GM18508 (cell line): ENCODE results near the gene GMDS.
"Not testable (repeated sequence)": the region's sequence is repeated elsewhere in the genome, so short reads cannot be mapped to it uniquely, and the experiment has no call there.

Experiments
- ATAC-seq: cut with Tn5 transposase; IDR thresholded peaks from one replicate; pipeline ENCODE4 v1.9.1; 2021; ENCODE audit warnings: moderate number of reproducible peaks; ENCODE audit not compliant: insufficient read depth, unreplicated experiment

GMDS gene

DNA sequence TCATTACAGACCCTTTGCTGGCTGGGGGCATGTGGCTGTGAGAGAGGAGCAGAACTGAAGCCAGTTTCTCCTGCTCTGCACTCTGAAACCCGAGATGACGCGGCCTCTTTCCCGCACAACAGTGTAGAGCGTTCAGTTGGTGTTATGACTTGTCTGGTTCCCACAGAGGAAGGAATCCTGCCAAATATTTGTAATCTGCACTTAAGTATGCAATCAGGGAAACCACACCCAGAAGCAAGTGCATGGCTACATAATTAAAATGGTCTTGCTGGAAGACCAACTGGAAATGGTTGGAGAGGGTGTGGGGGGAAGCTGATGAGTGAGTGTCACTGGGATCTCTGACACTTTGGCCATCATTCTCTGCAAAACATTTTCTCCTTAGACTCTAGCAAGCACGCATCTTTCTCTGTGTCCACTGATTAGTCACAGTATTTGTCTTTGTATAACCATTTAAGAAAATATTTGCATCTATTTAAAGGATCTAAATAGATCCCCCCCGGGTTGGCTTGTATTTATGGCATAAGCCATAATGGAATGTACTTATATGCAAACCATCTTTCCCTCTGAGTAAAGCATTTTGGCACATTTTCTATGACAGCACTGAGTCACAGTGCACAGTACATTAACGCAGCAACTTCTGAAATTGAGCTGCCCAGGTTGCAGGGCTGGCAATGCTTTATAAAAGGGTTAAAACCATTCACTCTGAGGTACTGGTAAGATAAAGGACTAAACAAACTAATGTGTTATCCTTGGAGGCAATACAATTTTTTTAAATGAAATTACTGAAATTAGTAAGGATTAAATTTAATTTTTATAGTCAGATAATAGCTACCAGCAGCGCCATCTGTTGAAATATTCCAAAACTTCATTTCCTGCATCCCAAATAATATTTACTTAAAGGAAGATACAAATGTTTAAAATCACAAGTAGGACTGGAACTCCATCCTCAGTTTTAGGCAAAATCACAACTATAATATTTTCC is 559.0 kb downstream of the GMDS start:
- ATAC-seq = no peak

DNA sequence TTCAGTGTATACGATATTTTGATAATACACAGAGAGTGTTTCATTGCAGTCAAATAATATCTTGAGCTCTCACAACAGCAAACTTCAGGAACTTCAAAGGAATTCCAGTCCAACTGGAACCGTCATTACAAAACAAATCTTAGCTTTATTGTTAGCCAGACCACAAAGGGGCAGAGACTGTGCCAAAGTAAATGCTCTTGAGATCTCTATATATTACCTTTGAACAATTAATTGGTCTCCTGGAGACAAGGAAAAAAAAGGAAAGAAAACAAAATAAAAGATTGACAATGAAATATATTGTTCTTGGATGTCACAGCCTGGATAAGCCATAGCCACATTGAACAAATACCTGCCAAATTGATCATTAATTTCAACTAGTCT is 565.7 kb downstream of the GMDS start:
- ATAC-seq = no peak

DNA sequence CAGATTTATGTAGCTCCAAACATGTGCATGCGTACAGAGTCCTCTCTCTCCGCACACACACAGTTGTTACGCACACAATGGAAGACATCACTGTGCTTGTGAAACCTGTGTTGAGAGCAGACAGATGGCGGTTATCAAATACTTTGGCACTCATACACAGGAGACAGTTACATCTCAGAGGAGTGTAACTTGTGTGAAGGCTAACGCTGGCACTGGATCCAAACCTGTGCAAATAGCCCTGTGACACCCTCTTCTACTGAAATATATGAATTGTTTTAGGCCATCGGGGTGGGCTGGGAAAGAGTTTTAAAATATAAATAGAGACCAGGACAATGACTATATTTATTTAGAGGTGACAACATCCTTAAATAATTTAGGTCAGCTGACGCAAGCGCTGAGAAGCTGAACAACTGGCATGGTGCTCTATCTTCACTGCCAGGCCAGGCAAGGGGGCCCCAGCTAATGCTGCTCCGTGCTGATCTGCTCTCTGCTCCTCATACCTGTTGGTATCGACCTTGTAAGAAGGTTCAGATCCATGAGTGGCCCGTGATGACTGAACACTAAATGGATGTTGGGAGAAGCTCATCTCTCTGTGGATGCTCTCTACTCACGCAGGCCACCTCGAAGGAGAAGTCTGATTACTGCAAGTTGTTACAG is 566.2 kb downstream of the GMDS start:
- no peak for ATAC-seq

DNA sequence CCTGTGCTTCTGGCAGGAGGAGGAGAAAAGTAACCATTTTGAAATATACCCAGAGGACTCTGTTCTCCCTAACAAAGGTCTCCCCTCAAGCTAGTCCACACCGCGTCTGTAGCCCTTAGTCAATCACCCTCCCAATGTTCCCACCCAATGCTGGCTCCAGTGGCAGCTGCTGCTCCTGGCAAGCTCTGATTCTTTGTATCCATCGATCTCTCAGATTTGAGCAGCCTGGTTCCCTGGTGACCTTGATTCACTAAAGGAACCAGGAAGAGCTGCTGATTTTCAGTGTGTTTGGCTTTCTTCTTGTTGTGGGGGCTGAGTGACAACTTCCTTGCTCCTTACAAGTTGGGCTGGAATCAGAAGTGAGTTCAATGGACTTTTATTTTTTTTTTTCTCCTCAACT is 567.2 kb downstream of the GMDS start:
- no peak for ATAC-seq

DNA sequence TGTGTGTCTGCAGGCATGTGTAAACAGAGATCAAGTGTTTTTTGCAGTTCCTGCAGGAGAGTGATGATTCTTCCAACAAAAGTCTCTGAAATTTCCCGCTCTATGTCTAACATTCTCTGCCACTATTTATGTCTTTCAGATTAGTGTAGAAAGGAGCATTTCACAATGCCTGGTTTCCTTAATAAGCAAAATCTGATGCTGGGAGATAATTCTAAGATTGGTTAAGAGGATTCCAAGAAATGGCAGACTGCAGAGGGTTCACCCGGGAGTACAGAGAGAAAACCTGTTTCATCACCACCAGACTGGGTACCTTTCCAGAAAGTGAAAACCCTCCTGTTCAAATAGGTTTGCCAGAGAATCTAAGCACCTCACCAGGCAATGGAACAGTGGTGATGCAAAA is 573.0 kb downstream of the GMDS start:
- ATAC-seq = no peak

DNA sequence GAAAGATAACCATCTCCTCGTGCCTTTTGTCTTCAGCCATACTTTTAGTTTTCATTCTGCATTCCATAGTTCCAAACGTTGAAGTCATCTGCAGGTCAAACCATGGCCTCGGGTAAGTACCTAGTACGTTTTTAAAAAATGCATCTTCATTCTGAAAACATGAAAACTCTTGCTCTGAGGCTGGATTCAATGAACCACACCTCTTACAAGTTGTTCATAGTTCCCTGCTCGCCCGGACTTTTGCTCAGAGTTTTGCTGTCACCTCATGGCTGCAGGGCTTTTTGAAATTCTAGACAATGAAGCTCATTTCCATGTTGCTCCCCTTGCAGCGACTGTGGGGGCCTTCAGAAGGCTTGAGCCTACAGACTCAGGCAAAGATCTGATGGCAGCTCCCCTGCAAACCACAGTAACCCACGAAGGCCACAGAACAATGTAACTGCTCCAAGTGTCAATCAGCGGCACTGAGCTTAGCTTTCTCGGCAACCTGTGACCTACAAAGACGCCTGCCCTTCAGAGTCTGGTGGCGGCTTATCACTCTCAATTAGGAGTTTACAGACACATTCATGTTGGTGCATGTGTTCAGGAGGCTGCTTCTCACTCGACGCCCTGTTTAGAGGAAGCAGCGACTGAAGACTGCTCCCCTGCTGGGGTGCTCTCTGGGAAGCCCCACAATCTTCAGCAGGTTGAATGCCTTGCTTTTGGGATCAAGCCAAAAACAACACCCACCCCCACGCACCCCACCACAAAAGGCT is 574.5 kb downstream of the GMDS start:
- ATAC-seq = no peak

DNA sequence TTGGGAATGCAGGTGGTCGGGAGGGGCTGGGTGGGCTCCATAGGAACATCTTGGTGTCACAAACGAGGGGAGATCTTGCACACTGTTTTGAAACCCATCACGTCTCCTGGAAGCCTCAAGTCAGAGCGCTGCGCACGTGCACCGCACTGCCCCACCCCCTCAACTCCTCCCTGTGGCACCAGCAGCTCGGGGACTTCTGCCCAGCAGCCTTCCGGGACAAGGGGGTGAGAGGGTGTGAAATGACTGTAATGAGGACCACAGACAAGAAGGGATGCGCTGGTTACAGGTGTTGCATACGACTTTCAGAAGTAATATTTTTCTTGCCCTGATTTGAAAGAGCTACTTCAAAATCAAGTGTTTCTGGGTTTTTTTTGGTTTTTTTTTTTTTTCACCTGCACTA is 575.4 kb downstream of the GMDS start:
- ATAC-seq = no peak

DNA sequence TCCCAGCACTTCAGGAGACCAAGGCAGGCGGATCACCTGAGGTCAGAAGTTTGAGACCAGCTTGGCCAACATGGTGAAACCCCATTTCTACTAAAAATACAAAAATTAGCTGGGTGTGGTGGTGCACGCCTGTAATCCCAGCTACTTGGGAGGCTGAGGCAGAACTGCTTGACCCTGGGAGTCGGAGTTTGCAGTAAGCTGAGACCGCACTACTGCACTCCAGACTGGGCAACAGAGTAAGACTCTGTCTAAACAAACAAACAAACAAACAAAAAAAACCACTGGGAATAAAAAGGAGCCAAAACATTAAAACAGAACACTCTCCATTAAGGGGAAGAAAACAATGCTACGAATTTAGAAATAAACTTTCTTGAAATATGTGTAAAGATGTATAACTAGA is 576.9 kb downstream of the GMDS start:
- ATAC-seq = not testable (repeated sequence)

DNA sequence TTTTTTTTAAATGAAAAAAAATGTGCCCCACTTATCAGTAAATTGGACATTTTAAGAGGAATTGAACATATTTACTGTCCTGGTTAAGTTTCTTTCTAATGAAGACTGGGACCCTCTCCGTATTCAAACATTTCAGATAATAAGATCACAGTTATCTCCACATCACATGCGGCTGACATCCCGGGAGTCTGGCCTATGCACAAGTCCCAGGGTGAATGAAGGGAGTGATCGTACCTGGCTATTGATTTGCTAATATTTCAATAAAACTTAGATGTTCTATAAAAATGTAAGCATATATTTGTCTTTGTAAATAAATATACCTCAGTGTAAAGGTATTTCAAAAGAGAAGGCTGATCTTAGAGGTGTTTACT is 577.6 kb downstream of the GMDS start:
- ATAC-seq = no peak

DNA sequence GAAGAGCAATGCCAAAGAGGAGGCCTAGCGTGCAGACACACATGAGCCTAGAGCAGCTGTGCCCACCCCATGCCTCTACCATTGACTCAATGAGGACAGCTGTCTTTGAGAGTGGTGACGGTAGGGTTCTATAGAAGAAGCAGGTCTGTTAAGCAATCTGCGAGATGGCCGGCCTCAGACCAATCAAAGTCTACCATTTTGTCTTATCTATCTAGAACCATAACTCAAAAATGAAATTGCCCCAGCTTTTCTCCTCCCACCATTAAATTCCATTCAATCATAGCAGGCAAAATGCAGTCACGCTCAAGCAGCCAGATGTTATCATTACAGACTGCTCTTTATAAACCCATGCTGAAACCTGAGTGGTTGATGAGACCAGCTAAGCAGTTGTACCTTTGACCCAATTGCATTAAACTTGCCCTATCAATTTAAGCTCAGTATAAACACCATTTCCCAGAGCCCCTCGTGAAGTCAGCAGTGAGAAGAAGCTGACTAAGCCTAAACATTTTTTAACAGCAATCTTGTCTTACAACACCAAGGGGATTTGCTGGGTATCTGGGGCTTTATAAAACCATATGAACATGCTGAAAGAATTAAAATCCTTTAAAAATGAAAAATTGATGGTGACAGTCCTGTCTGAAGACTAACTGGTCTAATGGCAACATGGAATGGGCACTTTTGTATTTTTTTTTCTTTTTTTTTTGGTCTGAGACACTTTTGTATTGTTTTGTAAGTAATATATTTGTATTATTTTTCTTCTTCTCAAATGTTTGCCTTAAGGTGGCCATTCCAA is 578.2 kb downstream of the GMDS start:
- no peak for ATAC-seq

DNA sequence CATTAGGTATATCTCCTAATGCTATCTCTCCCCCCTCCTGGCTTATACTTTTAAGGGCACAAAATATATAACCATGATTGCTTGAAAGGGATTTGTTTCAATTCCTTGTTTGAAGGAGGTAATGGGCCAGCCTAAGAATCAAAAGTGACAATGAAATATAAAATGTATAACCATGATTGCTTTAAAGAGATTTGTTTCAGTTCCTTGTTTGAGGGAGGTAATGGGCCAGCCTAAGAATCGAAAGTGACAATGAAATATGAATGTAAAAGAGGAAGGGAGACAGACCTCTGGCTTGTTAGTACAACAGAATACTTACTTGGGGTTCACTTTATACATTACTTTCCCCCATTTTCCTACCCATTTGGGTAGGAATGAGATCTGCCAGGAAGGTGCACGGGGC is 580.2 kb downstream of the GMDS start:
- ATAC-seq = no peak

DNA sequence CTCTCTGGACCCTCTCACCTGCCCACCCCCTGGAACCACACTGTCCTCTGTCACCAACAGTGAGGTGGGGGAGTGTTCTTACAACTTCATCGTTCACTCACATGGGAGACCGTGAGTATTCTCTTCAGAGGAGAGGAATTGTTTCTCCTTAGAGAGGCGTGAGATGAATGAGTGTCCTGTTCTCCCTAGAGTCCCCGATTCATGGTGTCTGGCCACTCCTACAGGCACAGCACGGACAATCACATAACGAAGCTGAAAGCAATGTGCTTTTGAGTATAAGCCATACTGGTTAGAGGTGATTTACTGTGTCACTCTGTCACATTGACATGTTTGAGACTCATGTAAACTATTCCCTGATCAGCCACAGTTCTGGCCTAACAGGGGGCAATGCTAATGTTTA is 581.1 kb downstream of the GMDS start:
- no peak for ATAC-seq

DNA sequence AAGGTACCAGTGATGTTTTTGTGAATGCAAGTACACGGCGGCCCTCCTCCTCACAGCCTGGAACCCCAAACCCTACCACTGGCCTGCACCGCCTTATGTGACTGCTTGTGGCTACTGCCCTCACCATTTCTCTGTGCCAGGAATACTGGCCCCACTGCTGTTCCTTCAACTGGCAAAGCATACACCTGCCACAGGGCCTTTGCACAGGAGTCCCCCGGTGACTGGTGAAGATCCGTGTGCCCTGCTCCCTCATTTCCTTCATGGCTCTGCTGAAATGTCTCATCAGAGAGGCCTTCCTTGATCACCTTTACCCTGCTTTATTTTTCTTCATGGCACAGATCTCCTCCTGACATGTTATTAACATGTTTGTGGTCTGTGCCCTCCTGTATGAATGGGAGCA is 581.9 kb downstream of the GMDS start:
- no peak for ATAC-seq

DNA sequence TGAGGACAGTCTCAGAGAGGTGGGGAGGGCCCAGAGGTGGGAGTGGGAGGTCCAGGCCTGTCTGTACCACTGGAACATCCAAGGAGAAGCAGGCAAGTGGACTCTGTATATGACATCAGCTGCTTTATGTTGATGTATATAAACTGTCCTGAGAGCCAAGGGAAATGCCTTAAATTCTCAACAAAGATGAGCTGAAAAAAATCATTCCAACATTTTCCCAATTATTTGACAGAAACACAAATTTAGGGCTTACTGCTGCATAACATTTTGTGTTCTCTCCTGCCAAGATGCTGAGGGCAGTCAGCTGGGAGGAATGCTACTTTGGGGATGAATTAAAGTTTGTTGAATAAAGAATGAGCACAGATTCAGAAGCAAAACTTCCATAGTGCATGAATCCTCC is 582.9 kb downstream of the GMDS start:
- ATAC-seq = no peak

DNA sequence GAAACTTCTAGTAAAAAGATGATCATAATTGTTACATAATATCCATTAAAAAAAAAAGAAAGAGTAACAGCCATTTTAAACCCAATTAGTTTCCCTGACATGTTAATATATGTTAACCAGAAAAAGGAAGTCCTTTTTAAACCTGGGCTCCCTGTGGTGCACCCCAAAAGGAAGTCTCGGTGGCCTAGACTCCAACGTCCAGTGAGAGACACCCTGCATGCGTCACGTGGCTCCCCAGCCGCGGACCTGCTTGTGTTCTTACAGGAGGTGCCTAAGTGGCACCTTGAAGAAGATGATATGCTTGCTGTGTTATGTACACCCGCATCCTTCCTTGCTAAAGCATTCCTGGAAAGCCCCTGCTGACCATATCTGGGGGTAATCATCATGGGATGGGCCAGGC is 585.6 kb downstream of the GMDS start:
- no peak for ATAC-seq

DNA sequence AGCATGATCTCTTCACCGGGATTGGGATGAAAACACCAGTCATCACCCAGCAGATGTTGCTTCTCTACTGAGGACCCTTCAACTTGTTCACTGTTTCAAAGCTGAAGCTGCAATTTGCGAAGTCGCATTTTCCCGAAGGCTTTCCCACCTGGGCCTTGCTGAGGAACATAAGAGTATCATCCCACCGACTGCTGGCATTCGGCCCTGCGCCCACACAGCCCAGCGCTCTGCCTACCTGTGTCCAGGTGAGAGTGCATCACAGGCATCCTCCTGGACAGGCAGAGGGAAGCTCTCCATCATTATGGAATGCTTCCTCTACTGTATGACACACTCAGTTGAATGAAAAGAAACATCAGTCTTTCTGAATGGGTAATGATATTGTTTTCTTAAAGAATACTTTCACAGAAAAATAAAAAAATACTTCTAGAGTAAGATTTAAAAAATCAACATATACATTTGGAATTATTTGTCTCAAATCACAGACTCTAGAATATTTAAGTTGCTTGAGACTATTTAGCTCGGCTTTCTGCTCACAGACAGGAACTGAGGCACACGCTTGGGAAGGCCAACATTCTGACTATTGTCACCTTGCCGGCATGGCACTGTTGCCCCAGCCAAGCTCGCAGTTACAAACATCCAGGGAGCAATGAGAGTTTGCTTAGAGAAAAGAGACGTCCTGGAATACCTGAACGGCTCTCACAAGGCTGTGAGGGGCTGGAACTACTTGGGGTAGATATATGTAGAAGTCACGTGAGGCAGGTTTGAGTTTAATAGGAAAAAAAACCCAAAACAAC is 587.0 kb downstream of the GMDS start:
- no peak for ATAC-seq

DNA sequence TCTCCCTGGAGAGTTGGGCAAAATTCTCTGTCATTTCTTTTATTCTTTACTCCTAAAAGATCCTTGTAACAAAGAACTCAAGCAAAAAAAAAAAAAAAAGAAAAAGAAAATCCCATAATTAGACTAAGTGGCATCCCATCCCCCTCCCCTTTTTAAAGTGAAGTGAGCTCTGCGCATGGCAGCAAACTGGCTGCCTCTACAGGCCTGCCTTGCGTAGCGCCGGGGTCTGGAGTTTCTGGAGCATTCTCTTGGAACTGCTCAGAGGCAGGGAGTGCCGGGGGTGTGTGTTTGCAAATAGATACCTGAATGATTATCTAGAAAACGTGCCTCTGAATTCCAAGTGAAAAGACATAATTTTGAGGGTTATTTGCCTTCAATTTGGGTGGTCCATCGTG is 587.6 kb downstream of the GMDS start:
- ATAC-seq = no peak

DNA sequence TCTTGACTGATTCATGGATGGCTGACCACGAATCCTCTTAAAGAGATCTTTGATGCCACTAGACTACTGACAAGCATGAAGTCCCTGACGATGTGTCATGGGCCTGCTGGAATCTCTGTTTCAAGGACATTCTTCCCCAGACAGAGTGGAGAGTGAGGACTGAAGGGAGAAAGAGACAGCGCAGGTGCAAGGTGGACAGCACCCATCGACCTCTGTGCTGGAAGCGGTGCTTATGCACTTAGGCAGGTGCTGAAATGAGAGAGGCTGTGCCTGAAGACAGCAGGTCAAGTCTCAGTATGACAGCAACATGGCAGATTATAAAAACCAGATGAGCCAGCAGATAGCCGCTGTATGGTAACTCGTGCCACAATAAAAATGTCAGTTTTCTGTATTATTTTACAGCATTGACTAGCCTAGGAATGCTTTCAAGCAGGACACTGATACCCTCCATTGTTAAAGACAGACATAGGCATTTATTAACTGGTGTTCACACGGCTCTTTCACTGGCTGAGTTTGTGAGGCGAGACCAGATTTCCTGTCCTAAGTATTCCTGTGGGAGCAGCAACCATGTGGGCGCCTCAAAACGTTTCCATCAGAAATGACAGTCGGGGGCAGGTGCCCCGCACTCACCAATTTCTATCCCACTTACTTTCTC is 588.2 kb downstream of the GMDS start:
- ATAC-seq = no peak

DNA sequence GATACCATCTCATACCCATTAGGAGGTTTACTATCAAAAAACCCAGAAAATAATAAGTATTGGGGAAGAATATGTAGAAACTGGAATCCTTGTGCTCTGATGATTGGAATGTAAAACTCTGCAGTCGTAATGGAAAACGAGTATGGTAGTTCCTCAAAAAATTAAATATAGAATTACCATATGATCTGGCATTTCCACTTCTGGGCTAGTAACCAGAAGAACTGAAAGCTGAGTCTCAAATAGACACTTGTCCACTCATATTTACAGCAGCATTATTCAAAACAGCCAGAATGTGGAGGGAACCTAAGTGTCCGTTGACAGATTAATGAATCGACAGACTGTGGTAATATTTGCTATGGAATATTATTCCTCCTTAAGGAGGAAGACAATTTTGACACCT is 591.4 kb downstream of the GMDS start:
- no peak for ATAC-seq
